Measurements from ENCODE around the gene MDM2. TPM values are rescaled to one million over a fixed set of nuclear protein-coding genes. Genes with fewer than 3 reads are reported as not detected.
"Not testable (repeated sequence)": the region's sequence is repeated elsewhere in the genome, so short reads cannot be mapped to it uniquely, and the experiment has no call there.

MDM2 gene
- total RNA-seq, 2 experiments from 2014 or later: 143 to 318 TPM

- intact Hi-C loops (cut with micrococcal nuclease; ENCODE audit: unreplicated experiment); DNase-seq (ENCODE audit: low spot score); H3K79me2 ChIP-seq (ENCODE audit: insufficient read depth, low read depth, low read length); H3K9me3 ChIP-seq (ENCODE audit: low read length); H4K20me1 ChIP-seq (ENCODE audit: insufficient read depth, low read length); H3K4me3 ChIP-seq (ENCODE audit: low read depth, low read length, poor library complexity, severe bottlenecking); H3K36me3 ChIP-seq (ENCODE audit: insufficient read depth, low read length); CTCF ChIA-PET (ENCODE audit: unreplicated experiment); H3K9me2 ChIP-seq (ENCODE audit: insufficient read depth, low read length); BruUV-seq (replicated peaks): not testable (repeated sequence)
- Histone ChIP-seq H3K27ac (ENCODE audit: low read depth, low read length, poor library complexity, severe bottlenecking) (peak overlapping the region; percentile 48), H2AFZ (ENCODE audit: low read length) (peak overlapping the region; percentile 100), H3K4me1 (ENCODE audit: insufficient read depth, low read length, poor library complexity, severe bottlenecking) (peaks cover 54% of the 10 kb centered on the region), H3K4me2 (ENCODE audit: low read length) (peak overlapping the region; percentile 66)
- POLR2A ChIA-PET: interaction anchor here (0.8 to 1.2 kb wide), 4 partner anchors 9 to 31 kb away, joined by 3 to 4 read pairs (median 3); no protein-coding TSS in a partner anchor
These were observed 5.6 kb upstream of the MDM2 start for GRCh38 chr12:68802372-68802745.

- H4K20me1 ChIP-seq (ENCODE audit: insufficient read depth, low read length); H3K36me3 ChIP-seq (ENCODE audit: insufficient read depth, low read length); H3K27ac ChIP-seq (ENCODE audit: low read depth, low read length, poor library complexity, severe bottlenecking); intact Hi-C loops (cut with micrococcal nuclease; ENCODE audit: unreplicated experiment); BruUV-seq (replicated peaks); H3K4me2 ChIP-seq (ENCODE audit: low read length); H3K9me2 ChIP-seq (ENCODE audit: insufficient read depth, low read length); CTCF ChIA-PET (ENCODE audit: unreplicated experiment); H3K4me3 ChIP-seq (ENCODE audit: low read depth, low read length, poor library complexity, severe bottlenecking); H2AFZ ChIP-seq (ENCODE audit: low read length); H3K9me3 ChIP-seq (ENCODE audit: low read length); H3K79me2 ChIP-seq (ENCODE audit: insufficient read depth, low read depth, low read length); DNase-seq (ENCODE audit: low spot score): not testable (repeated sequence)
- POLR2A ChIA-PET: interaction anchor here (0.5 to 1.1 kb wide), 5 partner anchors 8 to 340 kb away, joined by 3 to 4 read pairs (median 3); no protein-coding TSS in a partner anchor
- peaks cover 55% of the 10 kb centered on the region for H3K4me1 ChIP-seq (ENCODE audit: insufficient read depth, low read length, poor library complexity, severe bottlenecking)
These were observed 4.9 kb upstream of the MDM2 start for GRCh38 chr12:68802911-68803651.

GRCh38 chr12:68803948-68804656 lies 3.9 kb upstream of the MDM2 start:
- H3K79me2 ChIP-seq (ENCODE audit: insufficient read depth, low read depth, low read length): peaks cover 11% of the 10 kb centered on the region
- intact Hi-C loops (cut with micrococcal nuclease; ENCODE audit: unreplicated experiment): no loop called here
- DNase-seq (ENCODE audit: low spot score): no peak
- H3K4me3 ChIP-seq (ENCODE audit: low read depth, low read length, poor library complexity, severe bottlenecking): no peak overlapping the region
- no peaks in the 10 kb centered on the region; the same call in 1 of the 2 replicates for H3K9me3 ChIP-seq (ENCODE audit: low read length)
- ChIA-PET CTCF (ENCODE audit: unreplicated experiment) (no interaction called here), POLR2A (interaction anchor here (0.6 to 1.1 kb wide), 6 partner anchors 9 to 72 kb away, joined by 3 to 4 read pairs (median 3); no protein-coding TSS in a partner anchor)
- H3K4me2 ChIP-seq (ENCODE audit: low read length): no peak overlapping the region
- H3K4me1 ChIP-seq (ENCODE audit: insufficient read depth, low read length, poor library complexity, severe bottlenecking): peaks cover 55% of the 10 kb centered on the region
- no TSS peak for BruUV-seq (replicated peaks)
- H3K9me2 ChIP-seq (ENCODE audit: insufficient read depth, low read length): no peaks in the 10 kb centered on the region
- TF ChIP-seq CTCF (conservative IDR thresholded peaks at IDR 0.05; ENCODE audit: low read length) (no peak), EZH2phosphoT487 (IDR thresholded peaks at IDR 0.05; ENCODE audit: borderline replicate concordance, low read depth, low read length) (no peak)
- peak overlapping the region; percentile 100 for H3K27ac ChIP-seq (ENCODE audit: low read depth, low read length, poor library complexity, severe bottlenecking)
- H2AFZ ChIP-seq (ENCODE audit: low read length): no peak overlapping the region; the same call in 1 of the 2 replicates
- H3K36me3 ChIP-seq (ENCODE audit: insufficient read depth, low read length): peaks cover 9% of the 10 kb centered on the region
- H4K20me1 ChIP-seq (ENCODE audit: insufficient read depth, low read length): peaks cover 2% of the 10 kb centered on the region; the same call in 1 of the 2 replicates

All from OCI-LY7 (cell line).